Adrenal gland (tissue), 12 donors: ENCODE results near the gene COQ10A. TPM values are rescaled to one million over a fixed set of nuclear protein-coding genes. Genes with fewer than 3 reads are reported as not detected.
A peak's percentile ranks its signal among the peaks of the same experiment; 100 is the strongest.
"Not testable (repeated sequence)": the region's sequence is repeated elsewhere in the genome, so short reads cannot be mapped to it uniquely, and the experiment has no call there.

Experiments
- DNase-seq, 7 donors: peaks; one replicate each; pipeline ENCODE4 v3.0.0-alpha.2; 2019 to 2020
- H3K27ac ChIP-seq, 5 donors: fragments of 200-600 bp; sonication (generic) in 4 of 5; 1 replicate in 3 of 5; 2 replicates in 2 of 5; pipeline versions ENCODE4 v1.5.1 to v1.8.0; 2016 to 2020; ENCODE audit warnings: mild to moderate bottlenecking in 1 of 5
- H3K27me3 ChIP-seq: fragments of 200-600 bp; 2 replicates; pipeline ENCODE4 v1.8.0; 2021
- H3K36me3 ChIP-seq, 2 donors: fragments of 200-600 bp; replicated peaks in 1 of 2; 1 replicate in 1 of 2; 2 replicates in 1 of 2; pipeline versions ENCODE4 v1.5.1 to v1.8.0; 2018 to 2022
- H3K4me1 ChIP-seq, 2 donors: fragments of 200-600 bp; replicated peaks in 1 of 2; 1 replicate in 1 of 2; 2 replicates in 1 of 2; pipeline versions ENCODE4 v1.5.1 to v1.8.0; 2018 to 2021
- H3K4me3 ChIP-seq, 4 donors: fragments of 200-600 bp; sonication (generic) in 3 of 4; one replicate each; pipeline ENCODE4 v1.5.1; 2016 to 2018
- H3K9me3 ChIP-seq, 3 donors: fragments of 200-600 bp; sonication (generic) in 1 of 3; replicated peaks in 1 of 3; 1 replicate in 2 of 3; 2 replicates in 1 of 3; pipeline versions ENCODE4 v1.5.1 to v1.8.0; 2016 to 2021
- POLR2A ChIP-seq, 2 donors: fragments of 450-650 bp; IDR thresholded peaks; one replicate each; pipeline ENCODE4 v1.6.1; 2017; ENCODE audit warnings: antibody characterized with exemption in 2 of 2, mild to moderate bottlenecking in 2 of 2, moderate library complexity in 1 of 2
- WGBS, 4 donors: extraction: QIAGEN DNeasy Blood & Tissue Kit in 2 of 4; methylation state at CpG; one replicate each; pipeline versions ENCODE4 v1.1.5 to v1.1.7; 2013 to 2017; 5-methylcytosine and 5-hydroxymethylcytosine counted together
- intact Hi-C, 2 donors: fragments of 100-400 bp; cut with DNase I; formaldehyde crosslinking; loops; one replicate each; pipeline versions ENCODE4 v1.14.1 to v1.15.0; 2022 to 2023
- polyA plus RNA-seq, 3 donors: library from polyadenylated mRNA; stranded (reverse); fragments of 200-250 nt in 2 of 3; fragments of 350-450 nt in 1 of 3; fragmentation: Illumina TruSeq in 1 of 3; extraction: RNeasy Lipid Tissue Mini Kit (QIAGEN cat#74804) in 1 of 3; gene quantifications; one replicate each; pipeline ENCODE4 v1.2.3, GENCODE V29; 2013 to 2014
- total RNA-seq, 9 donors: library from RNA; depleted of rRNA in 4 of 9; stranded (reverse); fragments of >200 nt in 4 of 9; fragments of 120-200 nt in 1 of 9; fragmentation: NEBNext Ultra II Directional in 1 of 9; extraction: Animal tissue kit (Norgen Biotek cat#: 25700) in 1 of 9; gene quantifications; one replicate each; pipeline versions ENCODE4 v1.1.0 to v1.2.4, GENCODE V29; 2013 to 2023
- TF ChIP-seq, protein P1 (sequence below), 6 experiments: fragments of 450-650 bp in 4 of 6; fragments of 200-600 bp in 2 of 6; sonication (generic) in 1 of 6; IDR thresholded peaks; 1 replicate in 5 of 6; 2 replicates in 1 of 6; pipeline versions ENCODE4 v1.5.1 to v1.8.0; 2016 to 2021; ENCODE audit warnings: antibody characterized with exemption in 6 of 6, mild to moderate bottlenecking in 2 of 6, moderate library complexity in 1 of 6
- donor health status: healthy with polysubstance abuse.
- donor health status: Bipolar disorder and iron deficiency.
- donor health status: DM: yes; HTN: yes; CAD: no.
- donor health status: DM: no; HTN: no; CAD: no.
- donor health status: DM: no; HTN: no; CAD: no.
- donor health status: DM: yes; HTN: yes; CAD: no.

The COQ10A gene
- total and polyA plus RNA-seq, 12 donors: 24.2 to 65.1 (median 35.1) TPM

DNA sequence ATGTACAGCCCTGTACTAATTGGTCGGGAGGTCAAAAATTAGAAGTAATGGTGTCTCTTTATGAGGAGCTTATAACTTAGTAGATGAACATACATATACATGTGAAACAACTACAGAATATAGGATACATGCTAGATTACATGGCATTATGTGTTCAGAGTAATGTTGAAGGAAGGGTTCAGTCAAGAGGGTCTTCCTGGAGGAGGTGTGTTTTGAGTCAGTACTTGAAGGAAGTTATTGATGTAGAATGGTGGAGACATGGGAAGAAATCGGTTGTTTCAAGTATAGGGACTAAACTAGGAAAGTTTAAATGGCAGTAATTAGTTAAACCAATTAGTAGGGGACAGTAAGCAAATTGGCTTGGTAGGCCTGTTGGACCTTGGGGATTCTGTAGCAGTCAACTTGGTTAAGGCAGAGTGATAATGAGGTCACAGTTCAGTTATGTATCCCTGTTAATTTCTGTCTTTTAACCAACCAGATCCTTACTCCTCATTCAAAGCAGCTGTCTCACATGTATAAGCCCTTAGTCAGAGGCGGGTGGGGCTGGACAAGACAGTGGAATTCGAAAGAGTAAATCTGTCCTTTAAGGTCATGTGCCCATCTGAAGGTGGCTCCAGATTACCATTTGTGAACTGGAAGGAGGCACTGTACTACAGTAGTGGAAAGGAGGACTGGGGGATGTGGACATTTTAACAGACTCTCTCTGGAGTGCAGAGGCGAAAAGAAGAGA lies 5.1 kb upstream of the COQ10A start:
- H3K9me3 ChIP-seq: no peaks in the 10 kb centered on the region
- intact Hi-C loops: no loop called here
- peaks cover 15 to 23% of the 10 kb centered on the region in 2 donors for H3K4me1 ChIP-seq
- DNase-seq: peak in 1 of 7 donors; percentile 25
- H3K4me3 ChIP-seq: no peak overlapping the region
- no peaks in the 10 kb centered on the region for H3K36me3 ChIP-seq
- WGBS, 4 donors: 76 to 84% (median 79%) methylated on average over 5 of the region's 5 CpGs
- H3K27ac ChIP-seq: no peak overlapping the region
- no peaks in the 10 kb centered on the region for H3K27me3 ChIP-seq
- TF ChIP-seq, protein P1, sequence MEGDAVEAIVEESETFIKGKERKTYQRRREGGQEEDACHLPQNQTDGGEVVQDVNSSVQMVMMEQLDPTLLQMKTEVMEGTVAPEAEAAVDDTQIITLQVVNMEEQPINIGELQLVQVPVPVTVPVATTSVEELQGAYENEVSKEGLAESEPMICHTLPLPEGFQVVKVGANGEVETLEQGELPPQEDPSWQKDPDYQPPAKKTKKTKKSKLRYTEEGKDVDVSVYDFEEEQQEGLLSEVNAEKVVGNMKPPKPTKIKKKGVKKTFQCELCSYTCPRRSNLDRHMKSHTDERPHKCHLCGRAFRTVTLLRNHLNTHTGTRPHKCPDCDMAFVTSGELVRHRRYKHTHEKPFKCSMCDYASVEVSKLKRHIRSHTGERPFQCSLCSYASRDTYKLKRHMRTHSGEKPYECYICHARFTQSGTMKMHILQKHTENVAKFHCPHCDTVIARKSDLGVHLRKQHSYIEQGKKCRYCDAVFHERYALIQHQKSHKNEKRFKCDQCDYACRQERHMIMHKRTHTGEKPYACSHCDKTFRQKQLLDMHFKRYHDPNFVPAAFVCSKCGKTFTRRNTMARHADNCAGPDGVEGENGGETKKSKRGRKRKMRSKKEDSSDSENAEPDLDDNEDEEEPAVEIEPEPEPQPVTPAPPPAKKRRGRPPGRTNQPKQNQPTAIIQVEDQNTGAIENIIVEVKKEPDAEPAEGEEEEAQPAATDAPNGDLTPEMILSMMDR (IDR thresholded peaks at IDR 0.05): no peak
- no peak for TF ChIP-seq POLR2A (IDR thresholded peaks at IDR 0.05)

DNA sequence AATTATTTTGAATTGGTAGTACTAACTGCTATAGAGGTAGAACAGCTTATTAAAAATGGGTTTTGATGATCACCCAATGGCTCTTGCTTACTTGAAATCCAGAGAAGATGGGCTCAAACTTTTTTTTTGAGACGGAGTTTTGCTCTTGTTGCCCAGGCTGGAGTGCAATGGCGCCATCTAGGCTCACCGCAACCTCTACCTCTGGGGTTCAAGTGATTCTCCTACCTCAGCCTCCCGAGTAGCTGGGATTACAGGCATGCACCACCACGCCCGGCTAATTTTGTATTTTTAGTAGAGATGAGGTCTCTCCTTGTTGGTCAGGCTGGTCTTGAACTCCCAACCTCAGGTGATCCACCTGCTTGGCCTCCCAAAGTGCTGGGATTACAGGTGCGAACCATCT lies 3.8 kb upstream of the COQ10A start:
- H3K36me3 ChIP-seq, H3K27me3 ChIP-seq, H3K4me3 ChIP-seq, H3K9me3 ChIP-seq, H3K27ac ChIP-seq, intact Hi-C loops: not testable (repeated sequence)
- DNase-seq: peak in 1 of 7 donors; percentile 7
- WGBS, 4 donors: 89 to 94% (median 92%) methylated on average over 7 of the region's 7 CpGs
- H3K4me1 ChIP-seq: peaks cover 13 to 20% of the 10 kb centered on the region in 2 donors

DNA sequence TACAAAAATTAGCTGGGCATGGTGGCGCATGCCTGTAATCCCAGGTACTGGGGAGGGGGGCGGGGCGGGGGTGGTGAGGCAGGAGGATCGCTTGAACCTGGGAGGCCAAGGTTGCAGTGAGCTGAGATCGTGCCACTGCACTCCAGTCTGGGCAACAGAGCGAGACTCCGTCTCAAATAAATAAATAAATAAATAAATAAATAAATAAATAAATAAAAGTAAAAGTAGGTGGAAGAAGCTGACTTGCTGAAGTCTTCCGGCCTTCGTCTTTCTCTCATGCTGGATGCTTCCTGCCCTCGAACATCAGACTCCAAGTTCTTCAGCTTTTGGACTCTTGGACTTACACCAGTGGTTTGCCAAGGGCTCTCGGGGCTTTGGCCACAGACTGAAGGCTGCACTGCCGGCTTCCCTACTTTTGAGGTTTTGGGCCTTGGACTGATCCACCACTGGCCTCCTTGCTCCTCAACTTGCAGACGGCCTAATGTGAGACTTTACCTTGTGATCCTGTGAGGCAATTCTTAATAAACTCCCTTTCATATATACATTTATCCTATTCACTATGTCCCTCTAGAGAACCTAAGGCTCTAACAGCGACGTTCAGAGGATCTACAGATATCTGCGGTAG lies 562 bp upstream of the COQ10A start:
- Histone ChIP-seq H3K27ac (peak overlapping the region; percentile 77 to 99 (median 86)), H3K4me1 (peaks cover 21% of the 10 kb centered on the region in 2 donors), H3K36me3 (peaks cover 0 to 14% of the 10 kb centered on the region in 2 donors), H3K4me3 (peak overlapping the region in 3 of 4 donors; percentile 28 to 85 (median 49))
- H3K9me3 ChIP-seq, H3K27me3 ChIP-seq, DNase-seq, intact Hi-C loops: not testable (repeated sequence)
- WGBS, 4 donors: 47 to 54% (median 49%) methylated on average over 15 to 16 of the region's 16 CpGs

DNA sequence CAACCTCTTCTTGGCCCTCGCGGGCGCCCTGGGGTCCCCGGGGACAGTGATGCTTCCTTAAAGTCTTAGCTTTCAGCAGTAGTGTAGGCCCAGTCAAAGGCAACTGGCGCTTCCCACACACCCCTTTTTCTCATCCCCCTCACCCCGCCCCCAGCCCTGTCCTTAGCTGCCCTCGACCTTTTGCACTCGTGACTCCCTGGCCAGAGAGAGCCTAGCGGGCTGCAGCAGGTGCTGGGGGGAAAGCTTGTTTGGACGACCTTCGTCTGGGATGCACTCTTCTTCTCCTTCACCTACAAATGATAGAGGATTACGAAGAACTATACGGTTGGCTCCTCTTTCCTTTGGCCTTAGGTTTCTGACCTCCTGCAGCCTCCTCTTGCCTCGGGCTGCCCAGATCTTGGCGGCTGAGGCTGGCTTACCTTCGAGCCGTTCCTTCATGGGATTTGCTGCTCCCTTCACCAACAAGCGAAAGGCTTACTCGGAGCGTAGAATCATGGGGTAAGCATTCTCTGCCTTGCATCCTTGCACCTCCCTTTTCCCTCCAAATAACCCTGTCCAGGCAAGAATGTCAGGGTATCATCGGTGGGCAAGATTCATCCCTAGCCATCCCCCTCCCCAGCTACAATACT lies 815 bp downstream of the COQ10A start:
- no peaks in the 10 kb centered on the region for H3K9me3 ChIP-seq
- intact Hi-C loops: no loop called here
- H3K4me3 ChIP-seq: peak overlapping the region in 3 of 4 donors; percentile 16 to 85 (median 49)
- TF ChIP-seq POLR2A (IDR thresholded peaks at IDR 0.05): peak in 1 of 2 donors; percentile 20
- TF ChIP-seq, protein P1 (IDR thresholded peaks at IDR 0.05): no peak
- DNase-seq: peak; percentile 33 to 75 (median 58)
- H3K36me3 ChIP-seq: peaks cover 0 to 27% of the 10 kb centered on the region in 2 donors
- peak overlapping the region in 4 of 5 donors; percentile 77 to 99 (median 90) for H3K27ac ChIP-seq
- peaks cover 23 to 24% of the 10 kb centered on the region in 2 donors for H3K4me1 ChIP-seq
- no peaks in the 10 kb centered on the region for H3K27me3 ChIP-seq
- WGBS, 4 donors: 16 to 17% (median 17%) methylated on average over 21 of the region's 21 CpGs

DNA sequence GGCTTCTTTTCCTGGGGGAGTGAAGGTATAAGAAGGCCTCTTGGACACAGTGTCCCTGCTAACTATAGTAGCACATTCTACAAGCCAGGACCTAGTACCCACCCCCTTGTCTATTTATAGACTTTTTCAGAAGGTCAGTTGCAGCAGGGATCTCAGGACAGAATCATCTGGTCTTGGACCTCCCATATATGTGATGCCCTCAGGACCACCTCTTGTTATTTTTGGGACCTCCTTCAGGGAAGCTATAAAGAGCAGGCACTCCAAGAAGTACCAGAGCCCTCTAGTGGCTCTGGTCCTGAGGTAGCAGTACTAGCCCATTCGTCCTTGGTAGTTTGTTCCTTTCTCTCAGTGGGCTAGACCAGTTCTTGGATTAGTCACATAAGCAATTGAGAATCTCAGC lies 4.3 kb downstream of the COQ10A start:
- H3K4me1 ChIP-seq: peaks cover 22 to 23% of the 10 kb centered on the region in 2 donors
- no peak overlapping the region for H3K27ac ChIP-seq
- WGBS, 4 donors: 7 to 22% (median 15%) methylated on average over 1 of the region's 1 CpG
- H3K9me3 ChIP-seq: no peaks in the 10 kb centered on the region
- H3K36me3 ChIP-seq: peaks cover 0 to 62% of the 10 kb centered on the region in 2 donors
- DNase-seq: peak in 1 of 7 donors; percentile 39
- intact Hi-C loops: no loop called here
- no peak overlapping the region for H3K4me3 ChIP-seq
- TF ChIP-seq POLR2A (IDR thresholded peaks at IDR 0.05): no peak
- TF ChIP-seq, protein P1 (IDR thresholded peaks at IDR 0.05): peak; percentile 23 to 47 (median 40)
- H3K27me3 ChIP-seq: no peaks in the 10 kb centered on the region

DNA sequence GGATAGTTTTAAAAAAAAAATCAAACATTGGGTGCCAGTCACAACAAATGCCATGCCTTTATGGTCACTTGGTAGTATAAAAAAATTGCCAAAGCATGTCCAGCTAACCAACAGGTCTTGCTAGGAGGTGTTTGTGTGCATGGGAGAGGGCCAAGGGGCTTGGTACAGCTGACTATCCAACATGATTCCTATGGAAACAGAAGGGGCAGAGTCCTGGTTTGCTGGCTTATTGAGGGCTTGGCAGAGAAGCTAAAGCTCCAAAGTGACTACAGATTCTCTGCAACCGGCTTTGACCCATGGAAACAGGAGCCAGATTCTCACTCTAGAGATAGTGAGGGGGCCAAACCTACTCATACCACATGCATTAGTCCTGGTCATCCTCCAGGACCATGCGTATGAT lies 5.7 kb downstream of the COQ10A start:
- H3K4me3 ChIP-seq, DNase-seq, intact Hi-C loops, H3K9me3 ChIP-seq, H3K27ac ChIP-seq, H3K27me3 ChIP-seq: not testable (repeated sequence)
- Histone ChIP-seq H3K36me3 (peaks cover 0 to 74% of the 10 kb centered on the region in 2 donors), H3K4me1 (peaks cover 14 to 16% of the 10 kb centered on the region in 2 donors)
- 84 to 89% (median 87%) methylated on average over 2 of the region's 2 CpGs for WGBS, 4 donors
